CMK (cell line): ENCODE results near the gene RABGGTA.

Source experiments
- DNase-seq: peaks from one replicate; pipeline ENCODE4 v3.0.0-alpha.2; 2010; ENCODE audit warnings: low read depth

Gene RABGGTA

DNA sequence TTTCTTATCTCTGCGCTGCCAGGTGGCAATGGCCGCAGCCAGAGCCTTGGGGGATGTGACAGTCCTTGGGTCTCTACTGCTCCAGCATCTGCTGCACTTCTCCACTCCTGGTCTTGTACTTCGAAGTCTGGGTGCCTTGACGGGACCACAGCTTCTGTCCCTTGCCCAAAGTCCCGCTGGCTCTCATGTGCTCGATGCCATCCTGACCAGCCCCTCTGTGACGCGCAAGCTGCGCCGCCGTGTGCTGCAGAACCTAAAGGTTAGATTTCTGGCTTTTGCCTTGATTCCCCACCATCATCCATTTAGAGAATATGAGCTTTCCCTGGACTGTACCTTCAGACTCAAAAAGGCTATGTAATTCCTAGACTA, 32.6 kb upstream of the RABGGTA start:
- no peak for DNase-seq

DNA sequence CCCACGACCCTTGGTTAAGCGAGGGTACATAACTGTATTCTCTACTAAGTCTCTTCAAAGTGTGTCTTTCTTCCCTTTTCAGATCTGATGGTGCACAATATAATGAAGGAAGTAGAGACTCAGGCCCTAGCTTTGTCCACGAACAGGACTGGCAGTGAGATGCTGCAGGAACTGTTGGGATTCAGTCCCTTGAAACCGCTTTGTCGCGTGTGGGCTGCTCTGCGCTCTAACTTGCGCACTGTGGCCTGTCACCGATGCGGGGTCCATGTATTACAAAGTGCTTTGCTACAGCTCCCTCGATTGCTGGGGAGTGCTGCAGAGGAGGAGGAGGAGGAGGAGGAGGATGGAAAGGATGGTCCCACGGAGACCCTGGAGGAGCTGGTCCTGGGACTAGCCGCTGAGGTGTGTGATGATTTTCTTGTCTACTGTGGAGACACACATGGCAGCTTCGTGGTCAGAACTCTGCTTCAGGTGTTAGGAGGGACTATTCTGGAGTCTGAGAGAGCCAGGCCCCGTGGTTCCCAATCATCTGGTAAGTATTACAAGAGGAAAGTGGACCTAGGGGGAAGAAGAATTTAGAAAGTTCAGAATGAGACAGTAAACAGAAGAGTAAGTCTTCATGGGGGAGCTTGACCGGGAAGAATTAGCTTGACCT, 29.1 kb upstream of the RABGGTA start:
- DNase-seq, result no peak

DNA sequence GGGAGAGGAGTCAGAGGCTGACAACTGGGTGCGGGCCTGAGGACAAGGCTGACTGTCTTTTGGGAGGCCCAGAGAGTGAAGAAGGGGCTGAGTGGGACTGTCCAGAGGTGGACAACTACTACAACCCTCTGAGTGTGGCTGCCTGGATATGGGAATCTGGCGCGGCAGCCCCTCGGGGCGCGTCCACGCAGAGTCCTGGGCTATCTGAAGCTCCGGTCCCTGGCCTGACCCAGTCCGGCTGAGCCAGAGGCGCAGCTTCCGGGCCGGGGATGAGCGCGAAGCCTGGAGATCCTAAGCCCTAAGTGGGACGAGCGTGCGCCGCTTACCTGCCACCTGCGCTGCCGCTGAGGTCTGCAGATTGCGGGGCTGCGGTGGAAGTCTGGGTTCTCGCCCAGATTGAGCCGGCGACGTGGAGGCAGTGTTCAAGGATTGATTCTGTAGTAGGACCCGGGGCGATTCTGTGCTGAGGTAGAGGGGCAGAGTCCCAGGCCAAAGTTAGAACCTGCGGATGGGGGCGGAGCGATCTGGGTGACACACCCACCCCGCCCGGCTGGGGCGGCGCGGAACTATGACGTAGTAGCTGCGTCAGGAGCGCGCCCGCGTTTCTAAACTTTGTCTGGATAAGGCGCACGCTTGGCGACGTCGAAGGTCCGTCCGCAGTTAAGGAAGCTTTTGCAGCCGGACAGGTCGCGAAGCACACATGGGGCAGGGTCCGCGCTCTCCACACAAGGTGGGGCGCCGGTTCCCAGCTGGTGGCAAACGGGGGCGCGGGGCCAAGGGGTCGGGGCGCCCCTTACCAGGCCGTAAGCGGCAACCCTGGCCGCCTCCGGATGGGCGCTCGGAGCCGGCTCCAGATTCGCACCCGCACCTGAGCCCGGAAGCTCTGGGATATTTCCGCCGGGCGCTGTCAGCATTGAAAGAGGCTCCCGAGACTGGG, 28.1 kb upstream of the RABGGTA start, which contains the start of the genes DHRS1 and NOP9:
Gene DHRS1 (minus strand): TSS at position 526 of the 937 bp plus-strand sequence. CDS start 674 bp downstream, outside the sequence.
Gene NOP9 (plus strand): TSS at position 596 of the 937 bp plus-strand sequence. CDS start 105 bp downstream, at position 701.
- DNase-seq, result peak; percentile 60

DNA sequence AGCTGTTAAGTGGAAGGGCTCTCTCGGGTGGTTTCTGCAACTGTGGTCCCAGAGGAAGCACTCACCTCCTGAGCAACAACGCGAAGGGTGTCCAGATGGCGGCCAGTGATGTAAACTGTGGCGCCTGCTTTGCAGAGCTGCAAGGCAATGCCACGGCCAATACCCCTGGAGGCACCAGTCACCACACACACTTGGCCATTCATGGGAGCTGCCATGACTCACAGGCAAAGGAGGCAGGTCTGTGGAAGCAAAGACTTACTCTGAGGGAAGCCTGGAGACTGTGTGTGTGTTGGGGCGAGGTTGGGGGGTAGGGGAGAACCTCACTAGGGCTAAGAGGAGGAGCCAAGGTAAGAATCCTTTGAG, 27.5 kb upstream of the RABGGTA start:
- no peak for DNase-seq

DNA sequence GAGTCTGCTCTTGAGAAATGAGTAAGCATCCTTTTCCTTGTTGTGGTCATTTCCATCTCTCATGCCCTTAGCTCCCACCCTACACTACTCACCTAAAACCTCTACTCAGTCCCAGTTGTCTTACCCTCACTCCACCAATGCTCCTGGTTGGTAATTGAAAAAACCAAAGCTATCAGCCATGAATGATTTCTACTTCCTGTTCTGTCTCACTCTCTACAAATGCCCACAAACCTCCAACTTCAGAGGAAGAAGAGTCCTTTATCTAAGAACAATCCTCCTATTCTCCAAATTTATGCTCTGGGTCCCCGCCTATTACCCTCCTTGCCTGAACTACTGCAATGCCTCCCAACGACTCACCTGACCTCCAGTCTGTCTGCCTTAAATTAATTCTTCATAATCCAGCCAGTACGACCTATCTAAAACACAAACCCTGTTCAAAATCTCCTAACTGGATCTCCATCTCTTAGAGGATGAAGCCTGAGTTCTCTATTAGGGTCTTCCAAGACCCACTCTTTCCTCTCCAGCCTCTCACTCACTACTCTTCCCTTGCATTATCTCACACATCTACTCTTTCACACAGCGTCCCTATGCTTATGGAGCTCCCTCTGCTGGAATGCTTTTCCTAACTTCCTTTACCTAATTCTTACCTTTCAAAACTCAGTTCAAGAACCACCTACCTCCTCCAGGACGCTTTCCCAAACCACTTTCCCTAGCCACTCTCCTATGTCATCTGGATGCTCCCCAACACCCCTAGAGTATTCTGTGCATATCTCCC, 26.0 kb upstream of the RABGGTA start:
- no peak for DNase-seq

DNA sequence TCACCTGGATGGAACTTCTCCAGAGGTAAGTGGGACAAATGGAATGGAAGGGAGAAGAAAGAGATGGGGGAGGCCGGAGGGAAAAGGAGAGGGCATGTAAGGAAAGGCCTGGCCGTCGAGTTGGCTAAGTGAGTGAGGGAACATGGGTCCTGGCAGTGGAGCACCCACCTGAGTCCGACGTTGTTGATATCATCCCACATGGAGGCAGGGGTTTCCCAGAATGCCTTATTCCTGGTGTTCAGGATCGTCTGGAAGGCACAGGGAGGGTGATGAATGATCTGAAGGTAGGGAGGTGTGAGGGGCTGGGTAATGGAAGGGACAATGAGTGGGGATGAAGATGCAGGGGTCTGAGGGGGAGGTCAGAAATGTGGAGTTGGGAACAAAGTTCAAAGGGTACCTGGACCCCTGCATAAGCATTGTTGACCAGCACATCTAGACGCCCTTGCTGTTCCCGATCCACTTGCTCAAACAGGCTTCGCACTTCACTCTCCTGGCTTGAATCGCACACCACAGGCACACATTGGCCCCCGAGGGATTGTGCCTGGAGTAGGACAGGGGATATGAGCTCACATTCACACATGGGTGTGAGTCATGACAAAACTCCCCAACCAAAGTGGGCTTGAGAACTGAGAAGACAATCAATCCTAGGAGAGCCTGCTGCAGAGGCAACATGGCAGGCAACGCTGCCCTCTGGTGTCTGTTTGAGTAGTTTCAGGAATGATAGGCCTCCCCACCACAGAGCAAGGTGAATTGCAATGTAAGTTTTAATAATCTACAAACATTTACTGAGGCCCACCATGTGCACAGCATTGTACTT, 25.2 kb upstream of the RABGGTA start:
- no peak for DNase-seq

DNA sequence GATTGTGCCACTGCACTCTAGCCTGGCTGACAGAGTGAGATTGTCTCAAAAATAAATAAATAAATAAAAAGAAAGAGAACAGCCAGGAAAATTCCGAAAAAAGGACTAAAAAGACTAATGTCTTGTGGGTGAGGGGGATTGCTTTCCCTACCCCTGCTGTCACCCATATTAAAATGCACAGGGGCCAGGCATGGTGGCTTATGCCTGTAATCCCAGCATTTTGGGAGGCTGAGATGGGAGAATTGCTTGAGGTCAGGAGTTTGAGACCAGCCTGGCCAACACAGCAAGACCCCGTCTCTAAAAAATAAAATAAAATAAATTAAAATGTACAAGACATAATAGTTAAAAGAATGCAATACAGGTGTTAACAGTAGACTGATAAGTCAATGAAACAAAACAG, 22.1 kb upstream of the RABGGTA start:
- no peak for DNase-seq

DNA sequence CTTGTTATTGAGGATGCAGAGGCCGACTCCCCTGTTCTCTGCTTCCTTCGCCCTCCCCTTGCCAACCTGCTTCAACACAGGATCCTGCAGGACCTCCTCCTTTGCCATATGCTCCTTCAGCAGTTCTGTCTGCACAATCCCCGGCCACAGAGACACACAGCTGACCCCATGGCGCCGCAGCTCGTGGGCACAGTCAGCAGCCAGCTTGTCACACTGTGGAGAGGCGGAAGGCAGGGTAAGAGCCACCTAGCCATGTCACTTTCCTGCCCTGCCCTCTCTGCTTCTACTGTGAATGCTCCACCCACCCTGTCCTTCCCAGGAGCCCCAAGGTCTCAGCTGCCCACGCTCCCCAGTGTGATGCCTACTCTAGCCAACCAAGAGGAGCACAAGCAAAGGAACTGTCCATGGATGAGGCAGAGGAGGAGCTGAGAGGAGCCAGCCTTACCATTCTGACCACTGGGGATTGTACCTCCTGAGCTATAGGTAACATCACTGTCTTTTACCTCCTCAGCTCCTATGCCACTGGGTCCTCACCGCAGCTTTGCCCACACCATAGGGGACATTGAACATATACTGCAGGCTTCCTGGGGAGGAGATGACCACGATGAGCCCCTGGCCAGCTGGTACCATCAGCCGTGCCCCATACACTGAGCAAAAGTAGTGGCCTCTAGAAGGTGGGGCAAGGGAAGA, 20.9 kb upstream of the RABGGTA start:
- no peak for DNase-seq

DNA sequence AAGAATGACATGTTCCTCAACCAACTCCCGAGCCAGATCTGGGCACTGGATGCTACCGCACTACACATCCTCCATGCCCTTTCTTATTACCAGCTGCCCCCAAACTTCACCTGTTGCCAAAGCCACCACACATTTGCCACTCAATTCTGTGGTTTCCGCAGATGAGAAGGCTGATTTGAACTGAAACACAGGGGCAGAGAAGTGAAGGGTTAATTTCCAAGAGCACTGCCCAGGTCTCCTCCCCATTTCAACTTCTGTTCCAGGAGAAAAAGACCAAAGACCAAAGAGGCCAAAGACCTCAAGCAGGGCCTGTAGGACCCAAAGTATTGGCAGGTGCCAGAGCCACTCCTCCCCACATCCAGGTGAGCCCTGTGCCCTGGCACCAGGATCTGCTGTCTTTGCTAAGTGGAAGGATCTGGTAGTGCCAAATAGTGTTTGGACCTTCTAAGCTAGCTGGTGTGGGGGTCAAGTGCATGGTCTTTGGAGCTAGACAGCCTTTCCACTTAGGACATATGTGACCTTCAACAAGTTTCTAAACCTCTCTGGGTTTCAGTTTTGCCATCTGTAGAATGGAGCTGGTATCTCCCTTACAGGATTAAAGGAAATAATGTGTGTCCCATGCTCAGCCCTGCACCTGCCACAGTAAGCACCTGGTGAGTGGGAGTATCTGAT, 20.2 kb upstream of the RABGGTA start:
- DNase-seq, result no peak

DNA sequence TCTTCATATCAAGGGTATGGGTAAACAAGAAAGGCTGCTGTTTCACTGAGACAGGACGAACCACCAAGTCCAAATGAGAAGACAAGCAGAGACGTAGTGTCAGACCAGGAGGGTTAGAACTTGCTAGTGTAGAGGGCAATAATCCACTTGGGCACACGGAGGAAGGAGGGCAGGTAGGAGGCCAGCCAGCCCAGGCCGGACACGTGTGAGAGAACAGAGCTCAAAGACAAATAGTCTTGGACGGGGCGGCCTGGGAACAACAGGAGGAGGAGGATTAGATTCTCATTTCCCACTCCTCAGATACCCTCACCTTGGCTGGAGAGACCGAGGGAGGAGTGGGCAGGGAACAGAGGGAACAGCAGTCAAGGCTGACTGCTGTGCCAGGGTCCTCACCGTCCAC, 19.3 kb upstream of the RABGGTA start:
- DNase-seq, result no peak

DNA sequence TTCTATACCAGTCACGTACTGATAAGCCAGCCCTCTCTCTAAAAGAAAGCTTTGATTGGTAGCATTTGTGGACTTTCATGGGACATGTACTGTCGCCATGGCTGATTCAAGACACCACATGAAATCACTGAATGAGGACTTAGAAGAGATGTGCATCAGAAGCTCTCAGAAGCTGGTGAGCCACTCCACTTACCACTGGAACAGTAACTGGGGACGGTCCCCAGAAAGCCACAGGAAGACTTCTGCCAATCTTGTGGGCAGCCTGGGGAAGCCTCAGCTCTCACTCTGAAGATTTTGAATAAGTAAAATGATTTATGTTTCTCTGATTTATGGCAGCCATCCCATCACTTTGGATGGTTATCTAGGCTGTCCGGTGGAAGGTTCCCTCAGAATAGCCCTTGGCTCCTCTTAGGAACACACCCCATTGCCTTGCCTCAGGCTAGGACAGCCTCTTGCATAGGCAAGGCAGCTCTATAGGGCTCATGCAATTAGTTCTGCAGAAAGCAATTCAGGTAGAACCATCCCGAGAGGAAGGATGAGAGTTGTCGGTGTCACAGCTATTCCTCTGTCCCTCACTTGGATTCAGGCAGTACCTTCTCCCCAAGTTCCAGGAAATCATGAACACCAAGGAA, 18.4 kb upstream of the RABGGTA start:
- DNase-seq, result no peak

DNA sequence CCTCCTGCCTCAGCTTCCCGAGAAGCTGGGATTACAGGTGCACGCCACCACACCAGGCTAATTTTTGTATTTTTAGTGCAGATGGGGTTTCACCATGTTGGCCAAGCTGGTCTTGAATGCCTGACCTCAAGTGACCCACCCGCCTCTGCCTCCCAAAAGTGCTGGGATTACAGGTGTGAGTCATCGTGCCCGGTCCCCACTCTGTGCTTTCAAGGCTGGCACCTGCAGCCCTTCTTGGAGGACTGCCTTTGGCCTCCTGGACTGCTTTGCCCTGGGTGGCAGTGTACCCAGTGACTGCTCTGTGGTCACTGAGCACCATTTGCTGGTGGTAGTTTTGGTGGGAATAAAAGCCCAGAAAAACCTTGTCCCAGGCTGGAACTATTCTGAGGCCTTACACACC, 15.6 kb upstream of the RABGGTA start:
- DNase-seq, result no peak

DNA sequence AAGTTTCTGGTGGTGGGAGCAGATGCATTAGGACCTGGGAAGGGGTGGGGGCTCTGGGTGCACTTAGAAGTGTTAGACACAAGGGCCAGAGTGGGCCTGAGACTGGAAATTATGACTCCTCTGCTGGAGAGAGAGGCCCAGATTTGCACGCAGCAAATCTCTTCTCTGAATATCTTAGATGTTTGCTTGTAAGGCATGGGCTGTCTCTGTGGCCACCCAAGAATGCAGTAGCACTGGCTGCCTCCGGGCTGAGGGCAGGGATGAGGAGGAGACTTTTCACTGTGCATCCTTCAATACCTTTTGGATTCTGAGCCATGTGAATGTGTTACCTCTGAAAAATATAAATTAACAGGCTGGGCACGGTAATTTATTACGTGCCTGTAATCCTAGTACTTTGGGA, 14.0 kb upstream of the RABGGTA start:
- no peak for DNase-seq

DNA sequence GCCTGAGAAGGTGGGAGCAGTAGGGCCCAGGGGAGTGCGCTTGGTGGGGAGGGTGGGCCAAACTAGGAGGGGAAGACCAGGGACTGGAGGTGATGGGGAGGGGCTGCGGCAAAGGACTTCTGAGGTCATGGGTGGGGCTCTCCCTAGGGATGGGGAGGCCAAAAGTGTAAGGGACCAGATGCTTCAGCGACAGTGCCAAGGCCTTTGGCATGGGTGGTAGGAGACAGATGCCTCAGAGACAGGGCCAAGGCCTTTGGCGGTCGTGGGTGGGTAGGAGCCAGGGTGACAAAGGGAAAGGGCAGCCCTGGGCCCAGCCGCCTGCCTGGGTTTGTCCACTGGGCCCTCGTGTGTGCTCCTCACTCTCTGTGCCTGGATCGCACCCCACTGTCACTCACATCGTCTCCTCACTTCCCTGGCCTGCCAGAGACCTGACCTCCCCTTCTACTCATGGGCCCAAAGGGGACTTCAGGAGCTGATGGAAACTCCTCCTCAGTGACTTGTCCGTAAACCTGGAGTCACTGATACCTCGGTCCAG, 13.2 kb upstream of the RABGGTA start:
- DNase-seq, result no peak

DNA sequence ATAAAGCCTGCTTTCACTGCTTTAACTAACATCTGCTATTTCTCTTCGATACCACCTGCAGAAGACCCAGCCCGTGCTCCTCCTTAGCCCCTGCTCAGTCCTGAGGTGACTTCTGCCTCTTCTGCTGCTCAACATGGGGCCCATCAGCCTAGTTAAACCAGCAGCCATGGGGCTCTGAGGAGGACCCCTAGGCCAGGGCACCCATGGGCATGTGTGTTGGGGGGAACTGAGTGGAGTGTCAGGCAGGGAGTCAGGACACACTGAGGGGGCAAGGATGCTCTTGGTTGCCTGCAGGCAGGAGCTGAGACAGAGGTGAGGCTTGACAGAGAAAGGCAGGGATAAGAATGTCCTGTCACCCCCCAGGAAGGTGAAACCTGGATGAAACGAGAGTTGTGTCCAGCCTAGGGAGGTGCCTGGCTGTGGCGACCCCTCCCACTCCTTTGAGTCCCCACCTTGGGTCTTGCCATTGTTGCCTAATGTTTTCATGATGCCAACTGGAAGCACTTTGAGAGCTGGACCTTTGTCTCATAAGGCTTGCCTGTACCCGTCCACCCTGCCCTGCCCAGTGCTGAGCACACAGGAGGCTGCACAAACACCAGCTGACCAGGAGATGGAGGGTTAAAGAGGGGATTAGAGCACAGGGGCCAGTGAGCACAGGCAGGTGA, 12.5 kb upstream of the RABGGTA start:
- no peak for DNase-seq

DNA sequence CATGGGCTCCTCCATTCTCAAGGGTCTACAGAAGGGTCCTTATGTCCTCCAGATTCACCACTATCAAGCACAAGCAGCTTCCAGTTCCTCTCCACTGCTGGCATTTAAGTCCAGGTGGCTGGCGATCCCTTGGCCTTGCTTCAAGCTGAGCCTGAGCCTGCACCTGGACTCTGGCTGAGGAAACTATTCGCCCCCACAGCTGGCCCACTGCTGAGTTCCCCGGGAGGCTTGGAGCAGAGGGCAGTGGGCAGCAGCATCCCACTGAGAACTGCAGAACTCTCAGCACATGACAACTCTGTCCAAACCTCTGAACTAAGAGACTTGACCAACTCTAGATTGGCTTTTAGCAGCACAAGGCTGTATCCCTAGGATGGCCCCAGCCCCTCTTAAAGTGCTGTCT, 11.3 kb upstream of the RABGGTA start:
- DNase-seq, result no peak

DNA sequence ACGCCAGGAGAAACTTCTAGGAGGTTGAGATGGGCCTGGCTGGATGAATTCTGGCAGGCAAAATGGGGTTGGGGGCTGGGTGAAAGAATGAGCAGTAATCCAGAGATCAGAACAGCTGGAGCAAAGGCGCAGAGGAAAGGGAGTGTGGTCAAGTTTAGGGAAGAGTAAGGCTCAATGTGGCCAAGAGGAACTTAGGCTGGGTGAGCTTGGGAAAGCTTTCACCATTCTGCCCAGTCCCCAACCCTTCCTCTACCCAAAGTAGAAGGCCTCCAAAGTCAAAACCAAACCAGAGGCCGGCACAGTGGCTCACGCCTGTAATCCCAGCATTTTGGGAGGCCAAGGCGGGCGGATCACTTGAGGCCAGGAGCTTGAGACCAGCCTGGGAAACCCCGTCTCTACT, 10.2 kb upstream of the RABGGTA start:
- no peak for DNase-seq

DNA sequence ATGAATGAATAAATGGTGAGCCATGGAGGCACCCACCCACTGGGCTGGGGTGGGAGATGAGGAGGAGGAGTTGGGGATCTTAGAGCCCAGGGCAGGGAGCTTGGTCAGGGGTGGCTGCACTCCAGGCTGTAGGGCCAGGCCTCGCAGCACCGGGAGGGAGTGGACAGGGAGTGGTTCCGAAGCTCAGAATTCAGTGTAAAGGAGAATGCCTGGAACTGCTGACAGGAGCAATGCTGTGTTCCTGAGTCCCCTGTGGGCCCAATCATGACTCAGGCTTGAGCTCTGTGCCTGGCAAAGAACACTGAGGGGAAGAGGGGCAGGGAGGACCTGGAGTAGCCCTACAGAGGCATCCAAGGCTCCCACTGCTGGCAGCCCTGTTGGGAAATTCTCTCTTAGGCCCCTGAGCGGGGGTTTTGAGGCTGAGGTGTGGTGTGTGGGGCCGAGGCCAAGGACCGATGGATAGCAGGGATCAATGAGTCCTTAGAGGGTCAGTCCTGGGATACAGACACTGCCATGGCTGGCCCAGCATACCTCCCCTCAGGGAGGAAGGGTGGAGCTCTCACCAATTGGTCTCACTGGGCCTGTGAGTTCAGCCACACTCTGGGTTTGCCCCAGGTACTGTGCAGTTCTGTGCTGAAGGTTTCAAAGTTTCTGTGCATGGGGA, 9.5 kb upstream of the RABGGTA start:
- DNase-seq, result no peak
